GM23338 (cell line): ENCODE results near the gene SH3D19.

ENCODE experiments used
- CREB1 ChIP-seq: fragments of 250-450 bp; sonication (Bioruptor Pico); IDR thresholded peaks from 2 replicates; pipeline ENCODE4 v1.5.0; 2020; ENCODE audit warnings: low read depth, mild to moderate bottlenecking, moderate library complexity
- EZH2 ChIP-seq: fragments of 200-600 bp; sonication (generic); IDR thresholded peaks from one replicate; pipeline ENCODE4 v1.8.0; 2017; ENCODE audit warnings: antibody characterized with exemption, mild to moderate bottlenecking, low read depth; ENCODE audit not compliant: unreplicated experiment
- JUNB ChIP-seq: IDR thresholded peaks from one replicate; pipeline ENCODE4 v1.6.1; 2016; ENCODE audit warnings: antibody characterized with exemption; ENCODE audit not compliant: unreplicated experiment
- POLR2AphosphoS5 ChIP-seq: IDR thresholded peaks from 2 replicates; pipeline ENCODE4 v1.6.1; 2016; ENCODE audit warnings: antibody characterized with exemption, low read depth
- STAT1 ChIP-seq: IDR thresholded peaks from one replicate; pipeline ENCODE4 v1.6.1; 2016; ENCODE audit warnings: antibody characterized with exemption; ENCODE audit not compliant: unreplicated experiment
- ZNF331 ChIP-seq: fragments of 250-450 bp; sonication (Bioruptor Pico); IDR thresholded peaks from 2 replicates; pipeline ENCODE4 v1.5.0; 2020; ENCODE audit warnings: low read depth, mild to moderate bottlenecking, moderate library complexity
- TF ChIP-seq, protein P1 (sequence below), 2 experiments: fragments of 200-600 bp in 1 of 2; sonication (generic) in 1 of 2; conservative IDR thresholded peaks; 2 replicates each; pipeline versions ENCODE4 v1.5.1 to v1.6.1; 2016 to 2017; ENCODE audit warnings: antibody characterized with exemption in 2 of 2, low read depth in 2 of 2, mild to moderate bottlenecking in 2 of 2, moderate library complexity in 1 of 2
- TF ChIP-seq, protein P2 (sequence below): IDR thresholded peaks from one replicate; pipeline ENCODE4 v1.6.1; 2018; ENCODE audit warnings: antibody characterized with exemption; ENCODE audit not compliant: unreplicated experiment

DNA sequence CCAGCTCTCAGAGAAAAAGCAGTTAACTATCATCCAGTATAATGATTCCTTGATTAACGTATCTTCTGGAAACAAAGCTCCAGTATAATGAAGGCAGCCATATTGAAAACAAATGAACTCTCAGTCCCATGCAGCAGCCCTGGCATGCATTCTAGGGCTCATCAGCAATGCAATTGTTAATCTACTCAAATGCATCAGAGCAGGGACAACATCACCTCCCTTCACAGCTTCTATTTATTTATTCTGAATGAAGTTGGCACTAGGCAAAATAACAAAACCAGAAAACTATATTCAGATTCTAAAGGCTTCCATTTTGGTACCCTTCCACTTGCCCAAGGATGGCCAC, 11.4 kb downstream of the SH3D19 start:
- TF ChIP-seq, protein P1, sequence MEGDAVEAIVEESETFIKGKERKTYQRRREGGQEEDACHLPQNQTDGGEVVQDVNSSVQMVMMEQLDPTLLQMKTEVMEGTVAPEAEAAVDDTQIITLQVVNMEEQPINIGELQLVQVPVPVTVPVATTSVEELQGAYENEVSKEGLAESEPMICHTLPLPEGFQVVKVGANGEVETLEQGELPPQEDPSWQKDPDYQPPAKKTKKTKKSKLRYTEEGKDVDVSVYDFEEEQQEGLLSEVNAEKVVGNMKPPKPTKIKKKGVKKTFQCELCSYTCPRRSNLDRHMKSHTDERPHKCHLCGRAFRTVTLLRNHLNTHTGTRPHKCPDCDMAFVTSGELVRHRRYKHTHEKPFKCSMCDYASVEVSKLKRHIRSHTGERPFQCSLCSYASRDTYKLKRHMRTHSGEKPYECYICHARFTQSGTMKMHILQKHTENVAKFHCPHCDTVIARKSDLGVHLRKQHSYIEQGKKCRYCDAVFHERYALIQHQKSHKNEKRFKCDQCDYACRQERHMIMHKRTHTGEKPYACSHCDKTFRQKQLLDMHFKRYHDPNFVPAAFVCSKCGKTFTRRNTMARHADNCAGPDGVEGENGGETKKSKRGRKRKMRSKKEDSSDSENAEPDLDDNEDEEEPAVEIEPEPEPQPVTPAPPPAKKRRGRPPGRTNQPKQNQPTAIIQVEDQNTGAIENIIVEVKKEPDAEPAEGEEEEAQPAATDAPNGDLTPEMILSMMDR (conservative IDR thresholded peaks at IDR 0.05; ENCODE audit: low read depth in 2 of 2): no peak
- no peak for TF ChIP-seq EZH2
- TF ChIP-seq POLR2AphosphoS5: no peak
- no peak for TF ChIP-seq ZNF331
- TF ChIP-seq JUNB: no peak
- TF ChIP-seq, protein P2, sequence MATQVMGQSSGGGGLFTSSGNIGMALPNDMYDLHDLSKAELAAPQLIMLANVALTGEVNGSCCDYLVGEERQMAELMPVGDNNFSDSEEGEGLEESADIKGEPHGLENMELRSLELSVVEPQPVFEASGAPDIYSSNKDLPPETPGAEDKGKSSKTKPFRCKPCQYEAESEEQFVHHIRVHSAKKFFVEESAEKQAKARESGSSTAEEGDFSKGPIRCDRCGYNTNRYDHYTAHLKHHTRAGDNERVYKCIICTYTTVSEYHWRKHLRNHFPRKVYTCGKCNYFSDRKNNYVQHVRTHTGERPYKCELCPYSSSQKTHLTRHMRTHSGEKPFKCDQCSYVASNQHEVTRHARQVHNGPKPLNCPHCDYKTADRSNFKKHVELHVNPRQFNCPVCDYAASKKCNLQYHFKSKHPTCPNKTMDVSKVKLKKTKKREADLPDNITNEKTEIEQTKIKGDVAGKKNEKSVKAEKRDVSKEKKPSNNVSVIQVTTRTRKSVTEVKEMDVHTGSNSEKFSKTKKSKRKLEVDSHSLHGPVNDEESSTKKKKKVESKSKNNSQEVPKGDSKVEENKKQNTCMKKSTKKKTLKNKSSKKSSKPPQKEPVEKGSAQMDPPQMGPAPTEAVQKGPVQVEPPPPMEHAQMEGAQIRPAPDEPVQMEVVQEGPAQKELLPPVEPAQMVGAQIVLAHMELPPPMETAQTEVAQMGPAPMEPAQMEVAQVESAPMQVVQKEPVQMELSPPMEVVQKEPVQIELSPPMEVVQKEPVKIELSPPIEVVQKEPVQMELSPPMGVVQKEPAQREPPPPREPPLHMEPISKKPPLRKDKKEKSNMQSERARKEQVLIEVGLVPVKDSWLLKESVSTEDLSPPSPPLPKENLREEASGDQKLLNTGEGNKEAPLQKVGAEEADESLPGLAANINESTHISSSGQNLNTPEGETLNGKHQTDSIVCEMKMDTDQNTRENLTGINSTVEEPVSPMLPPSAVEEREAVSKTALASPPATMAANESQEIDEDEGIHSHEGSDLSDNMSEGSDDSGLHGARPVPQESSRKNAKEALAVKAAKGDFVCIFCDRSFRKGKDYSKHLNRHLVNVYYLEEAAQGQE: no peak
- TF ChIP-seq CREB1 (CRISPR knock-in tag): no peak
- TF ChIP-seq STAT1: no peak
